Smooth muscle cell (in vitro differentiated cells): ENCODE data around the gene ZNG1A. TPM values are rescaled to one million over a fixed set of nuclear protein-coding genes. Genes with fewer than 3 reads are reported as not detected.
A peak's percentile ranks its signal among the peaks of the same experiment; 100 is the strongest.
"Not testable (repeated sequence)": the region's sequence is repeated elsewhere in the genome, so short reads cannot be mapped to it uniquely, and the experiment has no call there.

Source experiments
- DNase-seq: peaks from one replicate; lab custom pipeline; 2025; ENCODE audit not compliant: unreplicated experiment; lab: John Stamatoyannopoulos, UW
- H2AFZ ChIP-seq: fragments of 200-600 bp; sonication (generic); 2 replicates; pipeline ENCODE4 v1.6.0; 2016; ENCODE audit warnings: antibody characterized with exemption, low read depth, mild to moderate bottlenecking
- H3F3A ChIP-seq: fragments of 200-600 bp; sonication (generic); 2 replicates; pipeline ENCODE4 v1.6.0; 2017; ENCODE audit warnings: antibody characterized with exemption, low read depth
- H3K27ac ChIP-seq: fragments of 200-600 bp; sonication (generic); 2 replicates; pipeline ENCODE4 v1.5.1; 2016; ENCODE audit warnings: low read depth, mild to moderate bottlenecking
- H3K27me3 ChIP-seq: fragments of 200-600 bp; sonication (generic); 2 replicates; pipeline ENCODE4 v1.6.1; 2016; ENCODE audit warnings: low read depth, mild to moderate bottlenecking
- H3K36me3 ChIP-seq: fragments of 200-600 bp; sonication (generic); 2 replicates; pipeline ENCODE4 v1.5.1; 2016; ENCODE audit warnings: low read depth
- H3K4me1 ChIP-seq: fragments of 200-600 bp; sonication (generic); 2 replicates; pipeline ENCODE4 v1.5.1; 2016; ENCODE audit warnings: low read depth
- H3K4me2 ChIP-seq: fragments of 200-600 bp; sonication (generic); 2 replicates; pipeline ENCODE4 v1.6.0; 2016; ENCODE audit warnings: mild to moderate bottlenecking
- H3K4me3 ChIP-seq: fragments of 200-600 bp; sonication (generic); 2 replicates; pipeline ENCODE4 v1.5.1; 2016; ENCODE audit warnings: mild to moderate bottlenecking
- H3K79me2 ChIP-seq: fragments of 200-600 bp; sonication (generic); 2 replicates; pipeline ENCODE4 v1.6.0; 2016; ENCODE audit warnings: low read depth, mild to moderate bottlenecking
- H3K9ac ChIP-seq: fragments of 200-600 bp; sonication (generic); 2 replicates; pipeline ENCODE4 v1.6.0; 2016; ENCODE audit warnings: low read depth
- H3K9me3 ChIP-seq: fragments of 200-600 bp; sonication (generic); replicated peaks from 2 replicates; pipeline ENCODE4 v1.5.1; 2016; ENCODE audit warnings: low read depth
- H4K20me1 ChIP-seq: fragments of 200-600 bp; sonication (generic); 2 replicates; pipeline ENCODE4 v1.6.0; 2016; ENCODE audit warnings: low read depth
- CTCF ChIP-seq: fragments of 200-600 bp; sonication (generic); IDR thresholded peaks from 2 replicates; pipeline ENCODE4 v1.5.1; 2017; ENCODE audit warnings: borderline replicate concordance, mild to moderate bottlenecking, antibody characterized with exemption; ENCODE audit not compliant: insufficient read depth, poor library complexity, severe bottlenecking
- WGBS: methylation state at CpG from one replicate; pipeline ENCODE4 v1.1.7; 2016; ENCODE audit warnings: low lambda C conversion rate; 5-methylcytosine and 5-hydroxymethylcytosine counted together
- polyA plus RNA-seq: library from polyadenylated mRNA; unstranded; fragments of >200 nt; fragmentation: Nextera tagmentation; extraction: Ambion mirVana; gene quantifications from 2 replicates; pipeline ENCODE4 v1.2.1, GENCODE V29; 2016
- total RNA-seq: library from RNA; depleted of rRNA; stranded (reverse); fragments of >200 nt; gene quantifications from 2 replicates; pipeline ENCODE4 v1.2.3, GENCODE V29; 2014

ZNG1A gene
- total and polyA plus RNA-seq, 2 experiments from 2014 or later = 31.1 to 37.5 TPM

DNA sequence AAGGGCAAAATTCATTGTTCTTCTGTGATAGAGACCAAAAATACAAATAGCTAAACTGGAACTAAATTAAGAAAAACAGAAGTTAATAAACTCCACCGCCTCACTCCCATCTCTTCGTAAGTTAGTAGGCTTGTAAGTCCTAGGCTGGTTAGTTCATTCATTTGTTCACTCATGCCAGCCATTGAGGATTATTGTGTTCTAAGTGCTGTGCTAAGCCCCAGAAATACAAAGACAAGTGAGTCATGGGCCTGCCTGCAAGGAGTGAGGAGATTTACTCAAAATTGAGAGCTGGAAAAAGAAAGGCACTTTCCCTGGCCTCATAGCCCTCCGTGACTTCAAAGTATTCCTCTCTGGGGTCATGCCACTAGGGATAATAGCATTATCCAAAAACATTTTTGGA, 44.3 kb upstream of the ZNG1A start:
- H3K9me3 ChIP-seq = no peaks in the 10 kb centered on the region

DNA sequence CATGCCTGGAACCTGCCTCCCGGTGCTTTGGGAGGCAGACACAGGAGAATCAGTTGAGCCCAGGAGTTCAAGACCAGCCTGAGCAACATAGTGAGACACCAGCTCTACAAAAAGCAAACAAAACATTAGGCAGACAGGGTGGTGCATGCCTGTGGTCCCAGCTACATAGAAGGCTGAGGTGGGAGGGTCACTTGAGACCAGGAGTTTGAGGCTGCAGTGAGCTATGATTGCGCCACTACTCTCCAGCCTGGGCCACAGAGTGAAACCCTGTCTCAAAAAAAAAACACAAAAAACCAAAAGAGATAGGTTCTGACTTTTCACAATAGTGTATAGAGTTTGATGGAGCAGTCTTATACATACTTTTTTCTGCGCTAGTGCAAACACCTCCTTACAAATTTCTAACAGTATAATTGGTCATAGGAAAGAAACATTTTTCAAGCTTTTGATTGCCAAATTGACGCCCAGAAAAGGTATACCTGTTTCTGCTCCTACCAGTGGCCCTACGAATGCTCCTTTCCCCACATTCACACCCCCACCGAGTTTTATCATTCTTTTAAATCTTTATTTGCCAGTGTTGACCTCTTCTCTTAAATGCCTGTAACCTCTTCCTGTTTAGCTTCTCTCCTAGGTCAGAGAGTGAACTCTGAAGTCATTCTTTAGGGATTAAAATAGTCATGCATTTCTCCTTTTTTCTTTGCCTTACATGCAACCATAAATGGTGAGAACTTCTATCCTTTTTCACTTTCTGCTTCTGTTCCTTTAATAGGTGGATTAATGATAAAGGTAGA, 43.3 kb upstream of the ZNG1A start:
- Histone ChIP-seq H2AFZ (no peak overlapping the region), H3K9me3 (no peaks in the 10 kb centered on the region), H3K9ac (no peak overlapping the region), H3K4me3 (no peak overlapping the region), H3K79me2 (no peaks in the 10 kb centered on the region), H3K27me3 (peaks cover 2% of the 10 kb centered on the region), H3K36me3 (no peaks in the 10 kb centered on the region), H4K20me1 (no peaks in the 10 kb centered on the region), H3K4me2 (no peak overlapping the region), H3F3A (no peaks in the 10 kb centered on the region), H3K27ac (no peak overlapping the region), H3K4me1 (peaks cover 12% of the 10 kb centered on the region)
- no peak for TF ChIP-seq CTCF
- WGBS = 63% methylated on average over 6 of the region's 6 CpGs
- no peak for DNase-seq

More for the DNA sequence above, 44.3 kb upstream of the ZNG1A start:
- H3K9ac ChIP-seq = no peak overlapping the region
- H4K20me1 ChIP-seq = no peaks in the 10 kb centered on the region
- no peaks in the 10 kb centered on the region for H3F3A ChIP-seq
- no peak overlapping the region for H3K4me2 ChIP-seq
- H3K4me3 ChIP-seq = no peak overlapping the region
- no peaks in the 10 kb centered on the region for H3K79me2 ChIP-seq
- no peak for DNase-seq
- no peaks in the 10 kb centered on the region for H3K36me3 ChIP-seq
- no peaks in the 10 kb centered on the region for H3K27me3 ChIP-seq
- no peak overlapping the region for H2AFZ ChIP-seq
- TF ChIP-seq CTCF = no peak
- H3K4me1 ChIP-seq = peaks cover 12% of the 10 kb centered on the region
- H3K27ac ChIP-seq = peak overlapping the region; percentile 21
- 65% methylated on average over 3 of the region's 3 CpGs for WGBS

- 84% methylated on average over 7 of the region's 7 CpGs for WGBS
Measured at GRCh38 chr9:219670-220365, 41.0 kb upstream of the ZNG1A start.

DNA sequence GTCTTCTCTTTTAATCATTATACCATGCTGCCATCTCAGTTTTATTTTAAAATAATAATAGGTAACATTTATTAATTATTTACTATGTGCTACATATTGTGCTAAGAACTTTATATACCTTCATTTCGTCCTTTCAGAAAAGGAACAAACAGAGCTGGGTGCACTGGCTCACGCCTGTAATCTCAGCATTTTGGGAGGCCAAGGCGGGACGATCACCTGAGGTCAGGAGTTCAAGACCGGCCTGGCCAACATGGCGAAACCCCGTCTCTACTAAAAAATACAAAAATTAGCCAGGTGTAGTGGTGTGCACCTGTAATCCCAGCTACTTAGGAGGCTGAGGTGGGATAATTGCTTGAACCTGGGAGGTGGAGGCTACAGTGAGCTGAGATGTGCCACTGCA, 40.2 kb upstream of the ZNG1A start:
- H3K36me3 ChIP-seq, H3K9me3 ChIP-seq, H3K79me2 ChIP-seq, H3K9ac ChIP-seq, H2AFZ ChIP-seq, H3K27ac ChIP-seq, H3K4me3 ChIP-seq, DNase-seq, H3K4me1 ChIP-seq, H3K4me2 ChIP-seq, H4K20me1 ChIP-seq, H3F3A ChIP-seq: not testable (repeated sequence)
- WGBS = 91% methylated on average over 7 of the region's 7 CpGs
- peaks cover 30% of the 10 kb centered on the region for H3K27me3 ChIP-seq

More at GRCh38 chr9:219670-220365, 41.0 kb upstream of the ZNG1A start:
- TF ChIP-seq CTCF = no peak
- DNase-seq = no peak
- Histone ChIP-seq H3K27me3 (peaks cover 26% of the 10 kb centered on the region), H3K4me1 (peaks cover 9% of the 10 kb centered on the region), H2AFZ (no peak overlapping the region), H3K4me2 (no peak overlapping the region), H3F3A (no peaks in the 10 kb centered on the region), H3K36me3 (no peaks in the 10 kb centered on the region), H4K20me1 (no peaks in the 10 kb centered on the region), H3K9ac (no peak overlapping the region), H3K27ac (no peak overlapping the region), H3K9me3 (no peaks in the 10 kb centered on the region), H3K79me2 (no peaks in the 10 kb centered on the region), H3K4me3 (no peak overlapping the region)
